GM13976 (cell line): ENCODE measurements around the gene PRPSAP1.

Experiments used
- DNase-seq: peaks from one replicate; pipeline ENCODE4 v3.0.0; 2012; ENCODE audit warnings: low spot score
- in situ Hi-C: fragments of 300-500 bp; cut with MboI; formaldehyde crosslinking; loops from one replicate; pipeline ENCODE4 v1.12.0; 2022; ENCODE audit warnings: low sequenced_read_pairs, mixed read lengths, inconsistent platforms; ENCODE audit not compliant: unreplicated experiment
- TF ChIP-seq, protein P1 (sequence below): IDR thresholded peaks from 2 replicates; pipeline ENCODE4 v1.5.1; 2012; ENCODE audit warnings: borderline replicate concordance, mild to moderate bottlenecking; ENCODE audit not compliant: insufficient read depth; ENCODE audit errors: extremely low read depth, missing control alignments, control extremely low read depth

The PRPSAP1 gene

DNA sequence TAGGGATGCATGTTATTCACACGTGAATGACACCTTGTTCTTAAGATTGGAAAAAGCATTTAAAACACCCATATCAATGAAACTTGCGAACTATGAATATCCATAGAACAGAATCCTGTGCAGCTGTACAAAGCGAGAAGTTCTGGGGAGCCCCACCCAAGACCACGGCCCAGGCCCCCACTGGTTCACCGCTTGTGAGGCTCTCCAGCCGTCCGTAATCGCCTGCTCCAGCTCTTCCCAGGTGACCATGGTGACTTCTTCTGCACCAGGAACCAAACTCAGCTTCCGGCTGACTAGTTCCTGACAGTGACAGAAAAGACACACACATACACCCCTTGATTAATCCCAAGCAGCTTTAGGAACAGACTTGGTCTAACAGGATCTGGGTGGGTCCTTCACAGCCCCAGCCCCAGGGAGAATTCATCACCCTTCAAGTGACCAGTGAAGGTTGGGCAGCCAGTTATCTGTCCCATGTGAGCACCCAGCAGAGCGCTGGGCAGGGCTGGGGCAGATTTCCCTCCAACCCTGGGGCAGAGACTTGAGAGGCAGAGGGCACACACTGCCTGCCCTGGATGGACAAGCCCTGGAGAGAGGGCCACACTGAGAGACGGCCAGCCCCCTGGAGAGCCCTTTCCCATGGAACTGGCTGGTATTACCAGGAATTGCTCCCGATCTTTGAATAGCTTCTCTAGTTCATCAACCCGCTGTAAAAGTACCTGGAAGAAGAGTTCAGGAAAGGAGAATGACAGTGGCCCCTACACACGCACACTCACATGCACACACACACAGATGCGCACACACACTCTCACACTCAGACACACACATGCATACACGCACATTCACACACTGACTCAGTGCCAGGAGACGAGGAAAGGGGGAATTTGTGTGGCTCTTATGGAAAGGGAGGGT lies 49.2 kb downstream of the PRPSAP1 start:
- no peak for DNase-seq
- in situ Hi-C loops, result loop anchor here (5.0 kb wide), 1 partner anchor 98 kb away; no protein-coding TSS in a partner anchor
- TF ChIP-seq, protein P1, sequence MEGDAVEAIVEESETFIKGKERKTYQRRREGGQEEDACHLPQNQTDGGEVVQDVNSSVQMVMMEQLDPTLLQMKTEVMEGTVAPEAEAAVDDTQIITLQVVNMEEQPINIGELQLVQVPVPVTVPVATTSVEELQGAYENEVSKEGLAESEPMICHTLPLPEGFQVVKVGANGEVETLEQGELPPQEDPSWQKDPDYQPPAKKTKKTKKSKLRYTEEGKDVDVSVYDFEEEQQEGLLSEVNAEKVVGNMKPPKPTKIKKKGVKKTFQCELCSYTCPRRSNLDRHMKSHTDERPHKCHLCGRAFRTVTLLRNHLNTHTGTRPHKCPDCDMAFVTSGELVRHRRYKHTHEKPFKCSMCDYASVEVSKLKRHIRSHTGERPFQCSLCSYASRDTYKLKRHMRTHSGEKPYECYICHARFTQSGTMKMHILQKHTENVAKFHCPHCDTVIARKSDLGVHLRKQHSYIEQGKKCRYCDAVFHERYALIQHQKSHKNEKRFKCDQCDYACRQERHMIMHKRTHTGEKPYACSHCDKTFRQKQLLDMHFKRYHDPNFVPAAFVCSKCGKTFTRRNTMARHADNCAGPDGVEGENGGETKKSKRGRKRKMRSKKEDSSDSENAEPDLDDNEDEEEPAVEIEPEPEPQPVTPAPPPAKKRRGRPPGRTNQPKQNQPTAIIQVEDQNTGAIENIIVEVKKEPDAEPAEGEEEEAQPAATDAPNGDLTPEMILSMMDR, result no peak

DNA sequence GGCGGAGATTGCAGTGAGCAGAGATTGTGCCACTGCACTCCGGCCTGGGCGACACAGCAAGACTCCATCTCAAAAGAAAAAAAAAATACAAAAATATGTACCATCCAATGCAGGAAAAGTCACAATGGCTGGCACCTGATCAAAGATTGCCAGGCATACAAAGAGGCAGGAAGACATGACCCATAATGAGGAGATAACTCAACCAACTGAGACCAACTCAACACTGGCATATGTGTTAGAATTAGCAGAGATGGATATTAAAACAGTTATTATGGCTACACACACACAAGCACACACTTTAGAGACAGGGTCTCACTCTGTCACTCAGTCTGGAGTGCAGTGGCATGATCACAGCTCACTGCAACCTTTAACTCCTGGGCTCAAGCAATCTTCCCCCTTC lies 56.3 kb downstream of the PRPSAP1 start:
- TF ChIP-seq, protein P1, result no peak

DNA sequence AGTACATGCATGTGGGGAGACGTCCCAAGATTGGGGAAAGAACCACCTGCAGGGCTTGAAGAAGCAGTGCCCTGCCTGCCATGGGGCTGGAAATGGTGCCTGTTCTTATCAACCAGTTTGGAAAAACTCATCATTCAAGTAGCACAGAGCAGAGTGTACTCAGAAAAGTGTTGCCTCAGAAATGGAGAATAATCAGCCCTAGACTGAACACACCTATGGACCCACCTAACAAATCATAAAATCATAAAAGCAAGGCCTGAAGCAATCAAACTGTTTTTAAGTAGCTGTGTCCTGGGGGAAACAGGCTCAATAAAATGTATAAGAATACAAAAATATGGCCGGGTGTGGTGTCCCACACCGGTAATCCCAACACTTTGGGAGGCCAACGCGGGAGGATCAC lies 56.8 kb downstream of the PRPSAP1 start:
- in situ Hi-C loops, result loop anchor here (10.0 to 25.0 kb wide), 2 partner anchors 292 to 385 kb away; partner anchors contain the start of genes CDK3 and MRPL38
- TF ChIP-seq, protein P1, result no peak
- DNase-seq, result no peak

More for the DNA sequence above, 56.3 kb downstream of the PRPSAP1 start:
- in situ Hi-C loops, result loop anchor here (10.0 to 25.0 kb wide), 2 partner anchors 293 to 385 kb away; partner anchors contain the start of genes CDK3 and MRPL38
- no peak for DNase-seq

DNA sequence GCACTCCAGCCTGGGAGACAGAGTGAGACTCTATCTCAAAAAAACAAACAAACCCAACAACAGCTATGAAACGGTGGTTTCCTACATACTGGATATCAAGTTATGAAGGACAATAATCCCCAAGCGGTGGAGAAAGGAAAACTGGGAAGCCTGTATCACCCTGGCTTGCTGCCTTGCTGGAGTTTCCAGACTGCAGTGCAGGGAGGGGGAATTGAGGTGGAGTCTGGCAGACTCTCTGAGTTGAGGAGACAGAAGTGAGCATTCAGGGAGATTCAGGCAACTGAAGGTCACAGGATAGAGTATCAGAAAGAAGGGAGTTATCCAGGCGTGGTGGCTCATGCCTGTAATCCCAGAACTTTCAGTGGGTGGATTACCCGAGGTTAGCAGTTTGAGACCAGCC lies 57.5 kb downstream of the PRPSAP1 start:
- no peak for DNase-seq
- in situ Hi-C loops, result loop anchor here (10.0 to 25.0 kb wide), 2 partner anchors 291 to 384 kb away; partner anchors contain the start of genes CDK3 and MRPL38
- TF ChIP-seq, protein P1, result no peak

DNA sequence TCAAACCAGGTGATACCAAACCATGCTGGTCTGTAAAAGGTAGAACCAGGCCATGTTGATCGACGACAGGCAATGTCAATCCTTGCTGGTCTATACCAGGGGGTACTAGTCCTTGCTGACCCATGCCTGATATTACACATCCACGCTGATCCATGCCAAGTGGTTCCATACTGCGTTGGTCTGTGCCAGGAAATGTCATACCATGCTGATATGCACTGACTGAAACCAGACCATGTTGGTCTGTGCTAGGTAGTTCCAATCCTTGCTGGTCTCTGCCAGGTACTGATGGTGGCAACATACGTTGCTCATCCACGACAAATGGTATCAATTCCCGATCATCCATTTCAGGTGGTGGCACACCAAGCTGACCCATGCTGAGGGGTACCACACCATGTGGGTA lies 60.6 kb downstream of the PRPSAP1 start:
- DNase-seq, result no peak
- in situ Hi-C loops, result loop anchor here (10.0 to 25.0 kb wide), 2 partner anchors 288 to 381 kb away; partner anchors contain the start of genes CDK3 and MRPL38
- TF ChIP-seq, protein P1, result no peak

DNA sequence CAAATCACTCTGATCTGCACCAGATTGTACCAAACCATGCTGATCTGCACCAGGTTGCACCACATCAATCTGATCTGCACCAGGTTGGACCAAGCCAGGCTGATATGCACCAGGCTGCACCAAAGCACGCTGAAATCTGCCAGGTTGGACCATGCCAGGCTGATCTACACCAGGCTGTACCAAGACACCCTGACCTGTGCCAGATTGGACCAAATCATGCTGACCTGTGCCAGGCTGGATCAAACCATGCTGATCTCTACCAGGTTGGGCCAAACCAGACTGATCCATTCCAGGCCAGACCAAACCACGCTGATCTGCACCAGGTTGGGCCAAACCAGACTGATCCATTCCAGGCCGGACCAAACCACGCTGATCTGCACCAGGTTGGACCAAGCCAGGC lies 61.1 kb downstream of the PRPSAP1 start:
- in situ Hi-C loops, result loop anchor here (10.0 to 25.0 kb wide), 2 partner anchors 288 to 380 kb away; partner anchors contain the start of genes CDK3 and MRPL38
- DNase-seq, result no peak

More for the DNA sequence above, 61.1 kb downstream of the PRPSAP1 start:
- TF ChIP-seq, protein P1, result no peak
